H9 (cell line): ENCODE measurements around the gene MYO7A. TPM values are rescaled to one million over a fixed set of nuclear protein-coding genes. Genes with fewer than 3 reads are reported as not detected.

ENCODE experiments used
- DNase-seq: peaks from one replicate; pipeline ENCODE4 v3.0.0-alpha.2; 2017
- H2AFZ ChIP-seq: one replicate; pipeline ENCODE4 v1.6.1; 2013; ENCODE audit warnings: mild to moderate bottlenecking, low read length, control low read depth, moderate library complexity
- H2AK5ac ChIP-seq: 2 replicates; pipeline ENCODE4 v1.6.1; 2013; ENCODE audit warnings: low read length, control low read depth, mixed read lengths; ENCODE audit not compliant: insufficient read length
- H2BK120ac ChIP-seq: one replicate; pipeline ENCODE4 v1.6.1; 2013; ENCODE audit warnings: low read depth, mild to moderate bottlenecking, low read length, control low read depth, inconsistent platforms; ENCODE audit not compliant: poor library complexity, severe bottlenecking
- H2BK12ac ChIP-seq: 2 replicates; pipeline ENCODE4 v1.6.1; 2013; ENCODE audit warnings: low read length, control low read depth, mixed read lengths, low read depth; ENCODE audit not compliant: insufficient read length
- H2BK15ac ChIP-seq: 2 replicates; pipeline ENCODE4 v1.6.1; 2013; ENCODE audit warnings: low read depth, low read length, control low read depth
- H2BK20ac ChIP-seq: one replicate; pipeline ENCODE4 v1.6.1; 2013; ENCODE audit warnings: low read depth, mild to moderate bottlenecking, low read length, control low read depth, inconsistent platforms; ENCODE audit not compliant: poor library complexity, severe bottlenecking
- H2BK5ac ChIP-seq: 2 replicates; pipeline ENCODE4 v1.6.1; 2013; ENCODE audit warnings: low read length, control low read depth, mixed read lengths; ENCODE audit not compliant: insufficient read length
- H3K14ac ChIP-seq: 2 replicates; pipeline ENCODE4 v1.6.1; 2013; ENCODE audit warnings: low read length, control low read depth; ENCODE audit not compliant: insufficient read depth
- H3K18ac ChIP-seq: 2 replicates; pipeline ENCODE4 v1.6.1; 2013; ENCODE audit warnings: low read depth, mild to moderate bottlenecking, mixed read lengths, low read length, control low read depth; ENCODE audit not compliant: insufficient read length
- H3K23ac ChIP-seq: 2 replicates; pipeline ENCODE4 v1.6.1; 2013; ENCODE audit warnings: low read length, control low read depth, mixed read lengths, low read depth; ENCODE audit not compliant: insufficient read length
- H3K23me2 ChIP-seq: 2 replicates; pipeline ENCODE4 v1.6.1; 2013; ENCODE audit warnings: low read depth, mild to moderate bottlenecking, mixed read lengths, low read length, control low read depth; ENCODE audit not compliant: insufficient read length, poor library complexity, severe bottlenecking
- H3K27ac ChIP-seq: 2 replicates; pipeline ENCODE4 v1.5.1; 2013; ENCODE audit warnings: low read length, control low read depth, mixed read lengths, low read depth; ENCODE audit not compliant: insufficient read length
- H3K27me3 ChIP-seq: 2 replicates; pipeline ENCODE4 v1.6.1; 2013; ENCODE audit warnings: low read length, control low read depth, inconsistent platforms; ENCODE audit not compliant: insufficient read depth
- H3K4ac ChIP-seq: 2 replicates; pipeline ENCODE4 v1.6.1; 2013; ENCODE audit warnings: low read depth, mild to moderate bottlenecking, control low read depth, inconsistent platforms, low read length, moderate library complexity
- H3K4me1 ChIP-seq: 2 replicates; pipeline ENCODE4 v1.6.1; 2013; ENCODE audit warnings: low read length, control low read depth, inconsistent platforms; ENCODE audit not compliant: insufficient read depth
- H3K4me2 ChIP-seq: 2 replicates; pipeline ENCODE4 v1.6.1; 2013; ENCODE audit warnings: low read length, control low read depth, mixed read lengths; ENCODE audit not compliant: insufficient read length, insufficient read depth
- H3K56ac ChIP-seq: 2 replicates; pipeline ENCODE4 v1.6.1; 2013; ENCODE audit warnings: low read depth, mild to moderate bottlenecking, mixed read lengths, low read length, control low read depth; ENCODE audit not compliant: insufficient read length
- H3K79me1 ChIP-seq: 2 replicates; pipeline ENCODE4 v1.6.1; 2013; ENCODE audit warnings: low read depth, mild to moderate bottlenecking, moderate library complexity, low read length, control low read depth, inconsistent platforms; ENCODE audit not compliant: insufficient read depth, poor library complexity, severe bottlenecking
- H3K79me2 ChIP-seq: 2 replicates; pipeline ENCODE4 v1.6.1; 2013; ENCODE audit warnings: low read length, control low read depth, inconsistent platforms; ENCODE audit not compliant: insufficient read depth
- H3K9ac ChIP-seq: 2 replicates; pipeline ENCODE4 v1.6.1; 2013; ENCODE audit warnings: low read length, control low read depth, mixed read lengths; ENCODE audit not compliant: insufficient read length; ENCODE audit errors: extremely low read depth
- H3K9me3 ChIP-seq: one replicate; pipeline ENCODE4 v1.6.1; 2013; ENCODE audit warnings: low read depth, low read length, inconsistent platforms; ENCODE audit not compliant: control insufficient read depth
- H3T11ph ChIP-seq: one replicate; pipeline ENCODE4 v1.6.1; 2013; ENCODE audit warnings: mild to moderate bottlenecking, low read length, control low read depth, inconsistent platforms
- H4K20me1 ChIP-seq: one replicate; pipeline ENCODE4 v1.6.1; 2013; ENCODE audit not compliant: control insufficient read depth, insufficient read length, insufficient read depth
- H4K5ac ChIP-seq: 2 replicates; pipeline ENCODE4 v1.6.1; 2013; ENCODE audit warnings: low read depth, mild to moderate bottlenecking, mixed read lengths, low read length, control low read depth; ENCODE audit not compliant: insufficient read length
- H4K8ac ChIP-seq: replicated peaks from 2 replicates; pipeline ENCODE4 v1.6.1; 2013; ENCODE audit warnings: low read length, control low read depth, mixed read lengths, low read depth; ENCODE audit not compliant: insufficient read length
- H4K91ac ChIP-seq: 2 replicates; pipeline ENCODE4 v1.6.1; 2013; ENCODE audit warnings: low read depth, mild to moderate bottlenecking, moderate library complexity, mixed read lengths, low read length, control low read depth; ENCODE audit not compliant: insufficient read length
- H3K27ac Mint-ChIP-seq, 3 experiments: 2 replicates in 2 of 3; 3 replicates in 1 of 3; pipeline ENCODE4 v1.8.0; 2020 to 2021; ENCODE audit warnings: mixed read lengths in 3 of 3, mild to moderate bottlenecking in 1 of 3, moderate library complexity in 1 of 3
- H3K27me3 Mint-ChIP-seq: 2 replicates; pipeline ENCODE4 v1.8.0; 2021; ENCODE audit warnings: low read depth, mild to moderate bottlenecking, moderate library complexity, mixed read lengths
- H3K36me3 Mint-ChIP-seq, 3 experiments: 2 replicates in 2 of 3; 3 replicates in 1 of 3; pipeline ENCODE4 v1.8.0; 2020 to 2021; ENCODE audit warnings: low read depth in 3 of 3, mixed read lengths in 3 of 3; ENCODE audit not compliant: insufficient read depth in 1 of 3
- H3K4me1 Mint-ChIP-seq, 2 experiments: 2 replicates each; pipeline ENCODE4 v1.8.0; 2020; ENCODE audit warnings: mixed read lengths in 2 of 2
- H3K4me3 Mint-ChIP-seq, 2 experiments: 2 replicates in 1 of 2; 3 replicates in 1 of 2; pipeline ENCODE4 v1.8.0; 2020 to 2021; ENCODE audit warnings: mild to moderate bottlenecking in 2 of 2, mixed read lengths in 2 of 2, moderate library complexity in 1 of 2
- H3K9me3 Mint-ChIP-seq, 2 experiments: 2 replicates in 1 of 2; 3 replicates in 1 of 2; pipeline ENCODE4 v1.8.0; 2020; ENCODE audit warnings: mild to moderate bottlenecking in 2 of 2, mixed read lengths in 2 of 2, moderate library complexity in 1 of 2
- CTCF ChIP-seq: fragments of 200-600 bp; sonication (generic); conservative IDR thresholded peaks from 3 replicates; pipeline ENCODE4 v1.8.0; 2021; ENCODE audit warnings: antibody characterized with exemption, mild to moderate bottlenecking
- WGBS: extraction: QIAGEN DNeasy Blood & Tissue Kit; methylation state at CpG from one replicate; pipeline ENCODE4 v1.1.7; 2013; ENCODE audit warnings: missing lambda C conversion rate, low lambda C conversion rate, mixed read lengths; ENCODE audit not compliant: insufficient read length; ENCODE audit errors: extremely low coverage; 5-methylcytosine and 5-hydroxymethylcytosine counted together
- total RNA-seq: library from RNA; stranded (reverse); gene quantifications from 2 replicates; pipeline ENCODE4 v1.2.1, GENCODE V29; 2021

Gene MYO7A
- total RNA-seq, 1 experiment from 2014 or later: 1.6 TPM

GRCh38 chr11:77231800-77232199 lies 103.8 kb downstream of the MYO7A start:
- WGBS: no CpG with 5 or more reads among the region's 1 CpG
- H3K23ac ChIP-seq: no peak overlapping the region
- no peaks in the 10 kb centered on the region for H3K9me3 ChIP-seq
- no peaks in the 10 kb centered on the region for H3K4me1 ChIP-seq
- Mint-ChIP-seq H3K9me3 (no peaks in the 10 kb centered on the region), H3K27me3 (no peaks in the 10 kb centered on the region), H3K4me3 (no peak overlapping the region), H3K4me1 (no peaks in the 10 kb centered on the region), H3K36me3 (no peaks in the 10 kb centered on the region), H3K27ac (no peak overlapping the region)
- H2BK12ac ChIP-seq: no peak overlapping the region
- H3K9ac ChIP-seq: no peak overlapping the region
- no peak overlapping the region for H3K4ac ChIP-seq
- H3K23me2 ChIP-seq: no peaks in the 10 kb centered on the region
- no peak overlapping the region for H4K8ac ChIP-seq
- H3K79me2 ChIP-seq: no peaks in the 10 kb centered on the region
- H3K79me1 ChIP-seq: no peaks in the 10 kb centered on the region
- TF ChIP-seq CTCF: no peak
- no peak for DNase-seq
- no peak overlapping the region for H2BK20ac ChIP-seq
- H2AK5ac ChIP-seq: no peak overlapping the region
- H4K20me1 ChIP-seq: no peaks in the 10 kb centered on the region
- H4K5ac ChIP-seq: no peak overlapping the region
- no peak overlapping the region for H4K91ac ChIP-seq
- no peak overlapping the region for H2AFZ ChIP-seq
- no peak overlapping the region for H2BK5ac ChIP-seq
- no peaks in the 10 kb centered on the region for H3K27me3 ChIP-seq
- H3K27ac ChIP-seq: no peak overlapping the region
- no peak overlapping the region for H3K14ac ChIP-seq
- no peak overlapping the region for H3K56ac ChIP-seq
- H3K18ac ChIP-seq: no peak overlapping the region
- no peak overlapping the region for H3T11ph ChIP-seq
- no peak overlapping the region for H2BK120ac ChIP-seq
- no peak overlapping the region for H3K4me2 ChIP-seq
- H2BK15ac ChIP-seq: no peak overlapping the region
